ENCODE measurements around the gene DNAJA4.

DNA sequence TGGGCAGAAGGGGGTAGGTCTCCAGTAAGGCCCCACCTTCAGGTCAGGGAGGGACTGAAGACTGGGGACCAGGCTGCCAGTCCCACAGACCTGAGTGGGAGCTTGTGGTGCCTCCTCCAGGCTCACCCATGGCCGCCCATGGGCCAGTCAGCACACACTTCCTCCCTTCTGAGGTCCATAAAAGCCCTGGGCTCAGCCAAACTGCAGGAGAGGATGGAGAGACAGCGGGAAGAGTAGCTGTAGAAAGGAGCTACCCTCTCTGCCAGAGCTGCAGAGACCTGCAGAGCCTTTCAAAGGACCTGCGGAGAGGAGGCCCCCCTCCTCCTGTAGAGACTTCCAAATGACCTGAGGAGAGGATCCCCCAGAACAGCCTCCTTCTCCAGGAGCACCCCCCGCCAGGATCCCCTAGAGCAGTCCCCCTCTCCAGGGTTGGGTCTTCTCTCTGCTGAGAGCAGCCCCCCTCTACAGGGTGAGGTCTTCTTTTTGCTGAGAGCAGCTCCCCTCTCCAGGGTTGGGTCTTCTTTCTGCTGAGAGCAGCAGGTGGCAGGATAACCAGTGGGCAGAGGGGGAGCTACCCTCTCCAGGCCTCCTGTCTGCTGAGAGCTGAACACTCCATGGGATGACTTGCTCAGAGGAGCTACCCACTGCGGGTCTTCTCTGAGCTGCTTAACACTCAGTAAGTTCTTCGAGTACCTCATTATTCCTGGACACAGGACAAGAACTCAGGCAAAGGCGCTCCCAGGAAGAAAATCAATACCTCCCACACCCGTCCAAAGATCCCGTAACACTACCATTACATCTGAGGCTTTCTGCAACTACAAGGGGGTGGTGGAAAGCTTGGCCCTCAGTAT is 40.1 kb downstream of the DNAJA4 start:
- TF ChIP-seq, protein P1, sequence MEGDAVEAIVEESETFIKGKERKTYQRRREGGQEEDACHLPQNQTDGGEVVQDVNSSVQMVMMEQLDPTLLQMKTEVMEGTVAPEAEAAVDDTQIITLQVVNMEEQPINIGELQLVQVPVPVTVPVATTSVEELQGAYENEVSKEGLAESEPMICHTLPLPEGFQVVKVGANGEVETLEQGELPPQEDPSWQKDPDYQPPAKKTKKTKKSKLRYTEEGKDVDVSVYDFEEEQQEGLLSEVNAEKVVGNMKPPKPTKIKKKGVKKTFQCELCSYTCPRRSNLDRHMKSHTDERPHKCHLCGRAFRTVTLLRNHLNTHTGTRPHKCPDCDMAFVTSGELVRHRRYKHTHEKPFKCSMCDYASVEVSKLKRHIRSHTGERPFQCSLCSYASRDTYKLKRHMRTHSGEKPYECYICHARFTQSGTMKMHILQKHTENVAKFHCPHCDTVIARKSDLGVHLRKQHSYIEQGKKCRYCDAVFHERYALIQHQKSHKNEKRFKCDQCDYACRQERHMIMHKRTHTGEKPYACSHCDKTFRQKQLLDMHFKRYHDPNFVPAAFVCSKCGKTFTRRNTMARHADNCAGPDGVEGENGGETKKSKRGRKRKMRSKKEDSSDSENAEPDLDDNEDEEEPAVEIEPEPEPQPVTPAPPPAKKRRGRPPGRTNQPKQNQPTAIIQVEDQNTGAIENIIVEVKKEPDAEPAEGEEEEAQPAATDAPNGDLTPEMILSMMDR (CRISPR knock-in tag; IDR thresholded peaks at IDR 0.05), result peak; percentile 6; the same call in 1 of the 2 replicates
- TF ChIP-seq ZNF570 (CRISPR knock-in tag; IDR thresholded peaks at IDR 0.05; ENCODE audit: borderline replicate concordance) (no peak), RFX5 (IDR thresholded peaks at IDR 0.05; ENCODE audit: low read depth, low read length) (no peak), CCAR2 (optimal IDR thresholded peaks at IDR 0.05; ENCODE audit: low read depth, low read length) (no peak), EZH2 (conservative IDR thresholded peaks at IDR 0.05; ENCODE audit: low read depth, low read length) (no peak)
- TF ChIP-seq, protein P2, sequence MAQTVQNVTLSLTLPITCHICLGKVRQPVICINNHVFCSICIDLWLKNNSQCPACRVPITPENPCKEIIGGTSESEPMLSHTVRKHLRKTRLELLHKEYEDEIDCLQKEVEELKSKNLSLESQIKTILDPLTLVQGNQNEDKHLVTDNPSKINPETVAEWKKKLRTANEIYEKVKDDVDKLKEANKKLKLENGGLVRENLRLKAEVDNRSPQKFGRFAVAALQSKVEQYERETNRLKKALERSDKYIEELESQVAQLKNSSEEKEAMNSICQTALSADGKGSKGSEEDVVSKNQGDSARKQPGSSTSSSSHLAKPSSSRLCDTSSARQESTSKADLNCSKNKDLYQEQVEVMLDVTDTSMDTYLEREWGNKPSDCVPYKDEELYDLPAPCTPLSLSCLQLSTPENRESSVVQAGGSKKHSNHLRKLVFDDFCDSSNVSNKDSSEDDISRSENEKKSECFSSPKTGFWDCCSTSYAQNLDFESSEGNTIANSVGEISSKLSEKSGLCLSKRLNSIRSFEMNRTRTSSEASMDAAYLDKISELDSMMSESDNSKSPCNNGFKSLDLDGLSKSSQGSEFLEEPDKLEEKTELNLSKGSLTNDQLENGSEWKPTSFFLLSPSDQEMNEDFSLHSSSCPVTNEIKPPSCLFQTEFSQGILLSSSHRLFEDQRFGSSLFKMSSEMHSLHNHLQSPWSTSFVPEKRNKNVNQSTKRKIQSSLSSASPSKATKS (CRISPR knock-in tag; IDR thresholded peaks at IDR 0.05), result no peak
- TF ChIP-seq, protein P3, sequence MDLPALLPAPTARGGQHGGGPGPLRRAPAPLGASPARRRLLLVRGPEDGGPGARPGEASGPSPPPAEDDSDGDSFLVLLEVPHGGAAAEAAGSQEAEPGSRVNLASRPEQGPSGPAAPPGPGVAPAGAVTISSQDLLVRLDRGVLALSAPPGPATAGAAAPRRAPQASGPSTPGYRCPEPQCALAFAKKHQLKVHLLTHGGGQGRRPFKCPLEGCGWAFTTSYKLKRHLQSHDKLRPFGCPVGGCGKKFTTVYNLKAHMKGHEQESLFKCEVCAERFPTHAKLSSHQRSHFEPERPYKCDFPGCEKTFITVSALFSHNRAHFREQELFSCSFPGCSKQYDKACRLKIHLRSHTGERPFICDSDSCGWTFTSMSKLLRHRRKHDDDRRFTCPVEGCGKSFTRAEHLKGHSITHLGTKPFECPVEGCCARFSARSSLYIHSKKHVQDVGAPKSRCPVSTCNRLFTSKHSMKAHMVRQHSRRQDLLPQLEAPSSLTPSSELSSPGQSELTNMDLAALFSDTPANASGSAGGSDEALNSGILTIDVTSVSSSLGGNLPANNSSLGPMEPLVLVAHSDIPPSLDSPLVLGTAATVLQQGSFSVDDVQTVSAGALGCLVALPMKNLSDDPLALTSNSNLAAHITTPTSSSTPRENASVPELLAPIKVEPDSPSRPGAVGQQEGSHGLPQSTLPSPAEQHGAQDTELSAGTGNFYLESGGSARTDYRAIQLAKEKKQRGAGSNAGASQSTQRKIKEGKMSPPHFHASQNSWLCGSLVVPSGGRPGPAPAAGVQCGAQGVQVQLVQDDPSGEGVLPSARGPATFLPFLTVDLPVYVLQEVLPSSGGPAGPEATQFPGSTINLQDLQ (CRISPR knock-in tag; IDR thresholded peaks at IDR 0.05), result no peak

Data from HepG2 (cell line).